Lower lobe of right lung (tissue), 2 donors: ENCODE measurements around the gene IFIT3. TPM values are rescaled to one million over a fixed set of nuclear protein-coding genes. Genes with fewer than 3 reads are reported as not detected.
"Not testable (repeated sequence)": the region's sequence is repeated elsewhere in the genome, so short reads cannot be mapped to it uniquely, and the experiment has no call there.

Experiments
- ATAC-seq, 2 donors: fragments of 200-7000 bp; cut with Tn5 transposase; one replicate each; pipeline ENCODE4 v1.9.1; 2020 to 2022; ENCODE audit warnings: mild to moderate bottlenecking in 2 of 2, moderate library complexity in 2 of 2
- DNase-seq: peaks from one replicate; pipeline ENCODE4 v3.0.0-alpha.2; 2020
- H3K27ac ChIP-seq: fragments of 200-600 bp; one replicate; pipeline ENCODE4 v1.8.0; 2022
- H3K27me3 ChIP-seq: fragments of 200-600 bp; one replicate; pipeline ENCODE4 v1.8.0; 2022; ENCODE audit warnings: low read depth
- H3K36me3 ChIP-seq: fragments of 200-600 bp; one replicate; pipeline ENCODE4 v1.8.0; 2022; ENCODE audit warnings: mild to moderate bottlenecking
- H3K4me1 ChIP-seq: fragments of 200-600 bp; one replicate; pipeline ENCODE4 v1.8.0; 2022
- H3K4me3 ChIP-seq: fragments of 200-600 bp; one replicate; pipeline ENCODE4 v1.8.0; 2022; ENCODE audit warnings: mild to moderate bottlenecking
- H3K9me3 ChIP-seq: fragments of 200-600 bp; one replicate; pipeline ENCODE4 v1.8.0; 2022
- CTCF ChIP-seq: fragments of 200-600 bp; IDR thresholded peaks from one replicate; pipeline ENCODE4 v1.8.0; 2022; ENCODE audit warnings: antibody characterized with exemption, mild to moderate bottlenecking
- intact Hi-C: fragments of 100-400 bp; cut with DNase I; formaldehyde crosslinking; loops from one replicate; pipeline ENCODE4 v1.11.0; 2022
- total RNA-seq: library from RNA; stranded (reverse); fragmentation: NEBNext Ultra II Directional; extraction: Animal tissue kit (Norgen Biotek cat#: 25700); gene quantifications from one replicate; pipeline ENCODE4 v1.2.1, GENCODE V29; 2021
- donor health status: DM: no; HTN: yes; CAD: no; lungs with severe emphysema.

Gene IFIT3
- total RNA-seq, 1 donor from 2014 or later = 117 TPM

DNA sequence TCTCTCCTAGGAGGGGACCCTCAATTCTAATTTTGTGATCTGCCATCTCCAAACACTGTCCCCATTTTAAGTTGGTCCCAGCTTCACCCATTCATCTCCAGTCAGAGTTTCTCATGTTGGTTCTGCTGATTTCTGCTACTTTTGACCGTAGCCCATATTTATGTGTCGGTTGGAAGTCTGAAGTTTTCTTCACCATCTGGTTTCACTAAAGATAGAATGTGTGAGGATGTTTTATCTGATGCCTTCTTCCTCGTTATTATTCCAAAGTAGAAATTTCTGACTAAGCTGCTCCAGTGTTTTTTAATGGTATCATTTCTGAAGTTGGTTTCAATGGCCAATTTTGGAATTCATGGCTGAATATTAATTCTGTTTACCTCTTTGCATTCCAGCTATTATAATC, 47.3 kb upstream of the IFIT3 start:
- H3K27ac ChIP-seq = no peak overlapping the region
- intact Hi-C loops = no loop called here

GRCh38 chr10:89281606-89282395, 46.0 kb upstream of the IFIT3 start:
- Histone ChIP-seq H3K27ac (no peak overlapping the region), H3K4me3 (no peak overlapping the region), H3K4me1 (peaks cover 40% of the 10 kb centered on the region), H3K27me3 (no peaks in the 10 kb centered on the region), H3K36me3 (no peaks in the 10 kb centered on the region), H3K9me3 (no peaks in the 10 kb centered on the region)
- no peak for TF ChIP-seq CTCF
- DNase-seq = no peak
- ATAC-seq = no peak
- intact Hi-C loops = no loop called here

More for the DNA sequence above, 47.3 kb upstream of the IFIT3 start:
- H3K9me3 ChIP-seq = no peaks in the 10 kb centered on the region
- H3K4me3 ChIP-seq = no peak overlapping the region
- no peak for TF ChIP-seq CTCF
- H3K4me1 ChIP-seq = peaks cover 40% of the 10 kb centered on the region
- no peak for ATAC-seq
- H3K27me3 ChIP-seq = no peaks in the 10 kb centered on the region
- no peaks in the 10 kb centered on the region for H3K36me3 ChIP-seq
- DNase-seq = no peak

GRCh38 chr10:89283025-89283935, 44.5 kb upstream of the IFIT3 start:
- Histone ChIP-seq H3K27ac (peak overlapping the region; percentile 51), H3K36me3 (no peaks in the 10 kb centered on the region), H3K9me3 (no peaks in the 10 kb centered on the region), H3K4me3 (no peak overlapping the region), H3K4me1 (peaks cover 31% of the 10 kb centered on the region), H3K27me3 (no peaks in the 10 kb centered on the region)
- intact Hi-C loops = no loop called here
- no peak for DNase-seq
- no peak for TF ChIP-seq CTCF
- peak in 1 of 2 donors; percentile 14 for ATAC-seq

DNA sequence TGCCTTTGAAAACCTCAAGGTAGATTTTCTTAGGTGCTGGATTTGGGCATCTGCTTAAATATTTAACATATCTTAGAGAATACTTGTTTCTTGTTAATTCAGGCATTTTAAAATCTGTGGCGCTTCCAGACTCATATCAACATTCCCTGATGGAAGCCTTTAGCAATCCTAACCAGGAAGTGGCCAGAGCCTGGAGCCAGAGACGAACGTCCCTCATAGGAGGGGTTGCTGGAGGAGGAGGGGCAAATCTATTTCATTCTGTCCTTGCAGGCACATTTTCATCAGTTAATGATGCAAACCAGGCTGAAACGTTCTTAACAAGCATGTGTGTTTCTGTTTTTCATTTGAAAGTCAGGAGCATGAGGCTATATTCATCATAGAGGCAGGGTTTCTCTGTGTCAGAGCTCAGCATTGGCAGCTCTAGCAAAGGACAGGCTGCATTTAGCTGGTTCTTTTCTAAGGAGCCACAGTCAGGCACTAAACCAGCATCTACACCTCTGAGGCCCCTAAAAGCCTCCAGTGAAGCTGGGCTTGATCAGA, 43.8 kb upstream of the IFIT3 start:
- no peak for TF ChIP-seq CTCF
- ATAC-seq = peak; percentile 60 to 80
- no peak overlapping the region for H3K4me3 ChIP-seq
- H3K9me3 ChIP-seq = no peaks in the 10 kb centered on the region
- H3K36me3 ChIP-seq = no peaks in the 10 kb centered on the region
- H3K4me1 ChIP-seq = peaks cover 24% of the 10 kb centered on the region
- H3K27ac ChIP-seq = peak overlapping the region; percentile 51
- H3K27me3 ChIP-seq = no peaks in the 10 kb centered on the region
- intact Hi-C loops = no loop called here
- no peak for DNase-seq

DNA sequence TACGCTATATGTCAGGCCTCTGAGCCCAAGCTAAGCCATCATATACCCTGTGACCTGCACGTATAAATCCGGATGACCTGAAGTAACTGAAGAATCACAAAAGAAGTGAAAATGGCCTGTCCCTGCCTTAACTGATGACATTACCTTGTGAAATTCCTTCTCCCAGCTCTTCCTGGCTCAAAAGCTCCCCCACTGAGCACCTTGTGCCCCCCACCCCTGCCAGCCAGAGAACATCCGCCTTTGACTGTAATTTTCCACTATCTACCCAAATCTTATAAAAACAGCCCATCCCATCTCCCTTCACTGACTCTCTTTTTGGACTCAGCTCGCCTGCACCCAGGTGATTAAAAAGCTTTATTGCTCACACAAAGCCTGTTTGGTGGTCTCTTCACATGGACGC, 43.1 kb upstream of the IFIT3 start:
- ATAC-seq, H3K9me3 ChIP-seq, H3K36me3 ChIP-seq, DNase-seq, intact Hi-C loops, H3K4me3 ChIP-seq, H3K27me3 ChIP-seq: not testable (repeated sequence)
- peaks cover 18% of the 10 kb centered on the region for H3K4me1 ChIP-seq
- peak overlapping the region; percentile 51 for H3K27ac ChIP-seq

DNA sequence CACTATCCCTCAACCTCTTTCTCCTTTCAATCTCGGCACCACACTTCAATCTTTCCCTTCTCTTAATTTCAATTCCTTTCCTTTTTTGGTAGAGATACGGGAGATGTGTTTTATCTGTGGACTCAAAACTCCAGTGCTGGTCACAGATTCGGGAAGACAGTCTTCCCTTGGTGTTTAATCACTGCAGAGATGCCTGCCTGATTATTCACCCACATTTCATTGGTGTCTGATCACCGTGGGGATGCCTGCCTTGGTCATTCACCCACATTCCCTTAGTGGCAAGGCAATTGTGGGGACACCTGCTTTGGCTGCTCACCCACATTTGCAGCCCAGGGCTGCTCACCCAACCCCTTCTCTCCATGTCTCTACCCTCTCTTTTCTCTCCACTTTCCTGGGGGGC, 42.5 kb upstream of the IFIT3 start:
- H3K27me3 ChIP-seq, H3K4me3 ChIP-seq, H3K9me3 ChIP-seq, H3K27ac ChIP-seq, intact Hi-C loops, ATAC-seq, DNase-seq, H3K36me3 ChIP-seq: not testable (repeated sequence)
- peaks cover 18% of the 10 kb centered on the region for H3K4me1 ChIP-seq
